IMR-90 (cell line): ENCODE data around the gene NPHP4. TPM values are rescaled to one million over a fixed set of nuclear protein-coding genes. Genes with fewer than 3 reads are reported as not detected.

ENCODE experiments used
- ATAC-seq: fragments of 200-7000 bp; cut with Tn5 transposase; 2 replicates; pipeline ENCODE4 v1.9.1; 2020; ENCODE audit warnings: low read depth, mild to moderate bottlenecking, moderate library complexity
- BruUV-seq: library from RNA; stranded (reverse); fragments of 400-500 nt; replicated peaks from 2 replicates; lab custom pipeline; 2021; lab: Mats Ljungman, UMichigan
- CTCF ChIA-PET: fragments of 300-600 bp; formaldehyde crosslinking; extraction: SDS; loops from one replicate; lab custom pipeline; 2021; ENCODE audit warnings: antibody characterized with exemption; lab: Yijun Ruan, JAX
- POLR2A ChIA-PET: fragments of 300-600 bp; sonication (Branson Sonifier 250); formaldehyde crosslinking; loops from one replicate; lab custom pipeline; 2022; ENCODE audit warnings: antibody characterized with exemption; ENCODE audit not compliant: unreplicated experiment; lab: Charles Lee
- DNase-seq: peaks from one replicate; pipeline ENCODE4 v3.0.0; 2013
- H2AFZ ChIP-seq: replicated peaks from 2 replicates; pipeline ENCODE3; 2013; ENCODE audit warnings: low read length, mild to moderate bottlenecking; ENCODE audit not compliant: poor library complexity
- H2AK5ac ChIP-seq: 2 replicates; pipeline ENCODE4 v1.6.1; 2013; ENCODE audit warnings: low read depth, low read length, inconsistent platforms
- H2AK9ac ChIP-seq: replicated peaks from 2 replicates; pipeline ENCODE3; 2013; ENCODE audit warnings: mild to moderate bottlenecking, low read depth, low read length, moderate library complexity; ENCODE audit not compliant: poor library complexity
- H2BK120ac ChIP-seq: 2 replicates; pipeline ENCODE4 v1.6.1; 2013; ENCODE audit warnings: low read depth, low read length, inconsistent platforms
- H2BK15ac ChIP-seq: 3 replicates; pipeline ENCODE4 v1.6.1; 2013; ENCODE audit warnings: low read depth, low read length, inconsistent platforms
- H2BK20ac ChIP-seq: 2 replicates; pipeline ENCODE4 v1.6.1; 2013; ENCODE audit warnings: low read depth, mild to moderate bottlenecking, inconsistent platforms, low read length, moderate library complexity
- H2BK5ac ChIP-seq: 2 replicates; pipeline ENCODE4 v1.6.1; 2013; ENCODE audit warnings: mild to moderate bottlenecking, low read depth, low read length, inconsistent platforms; ENCODE audit not compliant: poor library complexity, severe bottlenecking
- H3K14ac ChIP-seq: replicated peaks from 2 replicates; pipeline ENCODE4 v1.6.1; 2013; ENCODE audit warnings: low read depth, low read length, inconsistent platforms
- H3K18ac ChIP-seq: 2 replicates; pipeline ENCODE4 v1.6.1; 2013; ENCODE audit warnings: low read depth, low read length, control low read depth
- H3K23ac ChIP-seq: 2 replicates; pipeline ENCODE4 v1.6.1; 2013; ENCODE audit warnings: low read depth, low read length, inconsistent platforms
- H3K27ac ChIP-seq: 2 replicates; pipeline ENCODE4 v1.5.1; 2013; ENCODE audit warnings: mild to moderate bottlenecking, control low read depth, low read length; ENCODE audit not compliant: insufficient read depth
- H3K27me3 ChIP-seq: 2 replicates; pipeline ENCODE4 v1.6.1; 2013; ENCODE audit warnings: low read length; ENCODE audit not compliant: control insufficient read depth, insufficient read depth
- H3K36me3 ChIP-seq: 2 replicates; pipeline ENCODE4 v1.6.1; 2013; ENCODE audit warnings: low read length, mixed read lengths; ENCODE audit not compliant: control insufficient read depth, insufficient read depth
- H3K4ac ChIP-seq: 2 replicates; pipeline ENCODE4 v1.6.1; 2013; ENCODE audit warnings: low read depth, low read length, inconsistent platforms
- H3K4me1 ChIP-seq: 2 replicates; pipeline ENCODE4 v1.6.1; 2013; ENCODE audit warnings: low read length, mixed read lengths; ENCODE audit not compliant: control insufficient read depth, insufficient read depth
- H3K4me2 ChIP-seq: 2 replicates; pipeline ENCODE4 v1.6.1; 2013; ENCODE audit warnings: low read depth, mild to moderate bottlenecking, control low read depth, low read length, moderate library complexity
- H3K4me3 ChIP-seq: 2 replicates; pipeline ENCODE4 v1.5.1; 2013; ENCODE audit warnings: low read depth, mild to moderate bottlenecking, control low read depth, low read length, moderate library complexity; ENCODE audit not compliant: insufficient read depth
- H3K56ac ChIP-seq: 2 replicates; pipeline ENCODE4 v1.6.1; 2013; ENCODE audit warnings: low read length, inconsistent platforms; ENCODE audit not compliant: insufficient read depth; ENCODE audit errors: extremely low read depth
- H3K79me1 ChIP-seq, 2 experiments: 2 replicates each; pipeline ENCODE4 v1.6.1; 2013; ENCODE audit warnings: low read length in 2 of 2, inconsistent platforms in 1 of 2, low read depth in 1 of 2
- H3K9ac ChIP-seq: 2 replicates; pipeline ENCODE4 v1.6.1; 2013; ENCODE audit warnings: low read depth, low read length, control low read depth
- H3K9me1 ChIP-seq: 2 replicates; pipeline ENCODE4 v1.6.1; 2013; ENCODE audit warnings: low read length, inconsistent platforms; ENCODE audit not compliant: insufficient read depth
- H3K9me3 ChIP-seq: 2 replicates; pipeline ENCODE4 v1.6.1; 2013; ENCODE audit warnings: low read length; ENCODE audit not compliant: control insufficient read depth, insufficient read depth
- H4K20me1 ChIP-seq: 2 replicates; pipeline ENCODE4 v1.6.1; 2013; ENCODE audit warnings: low read length, inconsistent platforms; ENCODE audit not compliant: insufficient read depth
- H4K5ac ChIP-seq: 2 replicates; pipeline ENCODE4 v1.6.1; 2013; ENCODE audit warnings: mild to moderate bottlenecking, low read depth, low read length, control low read depth
- H4K8ac ChIP-seq, 2 experiments: 2 replicates each; pipeline ENCODE4 v1.6.1; 2013; ENCODE audit warnings: low read depth in 2 of 2, low read length in 2 of 2, control low read depth in 1 of 2, inconsistent platforms in 1 of 2
- H4K91ac ChIP-seq: 2 replicates; pipeline ENCODE4 v1.6.1; 2013; ENCODE audit warnings: low read depth, low read length, inconsistent platforms; ENCODE audit not compliant: insufficient read depth
- ELK1 ChIP-seq: fragments of 150-350 bp; IDR thresholded peaks from 2 replicates; pipeline ENCODE4 v1.6.1; 2016; ENCODE audit warnings: low read depth, mild to moderate bottlenecking, low read length, moderate library complexity, borderline replicate concordance
- FOS ChIP-seq: fragments of 150-350 bp; IDR thresholded peaks from 2 replicates; pipeline ENCODE4 v1.6.1; 2016; ENCODE audit warnings: low read depth, low read length
- MXI1 ChIP-seq: IDR thresholded peaks from 2 replicates; pipeline ENCODE4 v1.6.1; 2012; ENCODE audit warnings: low read depth, mild to moderate bottlenecking, low read length, moderate library complexity, borderline replicate concordance
- POLR2A ChIP-seq: IDR thresholded peaks from 2 replicates; pipeline ENCODE4 v1.6.1; 2012; ENCODE audit warnings: mild to moderate bottlenecking, low read depth, low read length
- RAD21 ChIP-seq: IDR thresholded peaks from 2 replicates; pipeline ENCODE4 v1.6.1; 2012; ENCODE audit warnings: low read length, improper control_type of control experiment
- RCOR1 ChIP-seq: IDR thresholded peaks from 2 replicates; pipeline ENCODE4 v1.6.1; 2012; ENCODE audit warnings: mild to moderate bottlenecking, low read length, improper control_type of control experiment; ENCODE audit not compliant: insufficient replicate concordance
- RFX5 ChIP-seq: IDR thresholded peaks from 2 replicates; pipeline ENCODE4 v1.8.0; 2012; ENCODE audit warnings: low read depth, mild to moderate bottlenecking, low read length, moderate library complexity
- WGBS, 2 experiments: methylation state at CpG; one replicate each; pipeline versions ENCODE4 v1.1.5 to v1.1.7; 2013; ENCODE audit warnings: missing lambda C conversion rate in 2 of 2; ENCODE audit not compliant: insufficient read length in 1 of 2; ENCODE audit errors: extremely low coverage in 2 of 2; 5-methylcytosine and 5-hydroxymethylcytosine counted together
- dilution Hi-C: fragments of 300-500 bp; cut with HindIII; formaldehyde crosslinking; loops from one replicate; pipeline ENCODE4 v1.14.3; 2018; ENCODE audit warnings: low sequenced_read_pairs; ENCODE audit not compliant: unreplicated experiment
- in situ Hi-C: fragments of 300-500 bp; cut with MboI; formaldehyde crosslinking; loops from 3 replicates; pipeline ENCODE4 v1.14.3; 2019; ENCODE audit warnings: low sequenced_read_pairs, inconsistent platforms, mixed read lengths
- intact Hi-C: fragments of 100-400 bp; cut with micrococcal nuclease; formaldehyde crosslinking; loops from 2 replicates; pipeline ENCODE4 v1.10.0; 2022
- polyA plus RNA-seq, 3 experiments: library from polyadenylated mRNA; depleted of rRNA; stranded (reverse); fragments of >200 nt; gene quantifications; 2 replicates each; pipeline ENCODE4 v1.2.3, GENCODE V29; 2012; ENCODE audit warnings: low replicate concordance in 1 of 3
- total RNA-seq: library from RNA; depleted of rRNA; stranded (reverse); fragments of >200 nt; gene quantifications from 2 replicates; pipeline ENCODE4 v1.2.3, GENCODE V29; 2012

Gene NPHP4
- total and polyA plus RNA-seq, 2 of the 4 experiments (the other 2 are of a cell fraction), result 2.0 to 5.5 TPM

- peak overlapping the region; percentile 32 for H2AFZ ChIP-seq
- CTCF ChIA-PET, result no interaction called here
- no peak overlapping the region for H3K4me3 ChIP-seq
- 69% methylated on average over 7 of the region's 23 CpGs; no CpG with 5 or more reads in 1 of the 2 experiments for WGBS, 2 experiments
- no peaks in the 10 kb centered on the region for H3K79me1 ChIP-seq
- intact Hi-C loops (no loop called here), in situ Hi-C loops (no loop called here), dilution Hi-C loops (no loop called here)
- H3K4me2 ChIP-seq, result no peak overlapping the region
- no peak for ATAC-seq
- H3K23ac ChIP-seq, result no peak overlapping the region
- no peaks in the 10 kb centered on the region for H3K9me1 ChIP-seq
- H2AK9ac ChIP-seq, result no peak overlapping the region
- H2BK5ac ChIP-seq, result no peak overlapping the region
- POLR2A ChIA-PET, result interaction anchor here (0.7 kb wide), 1 partner anchor 7 kb away, joined by 6 read pairs; no protein-coding TSS in a partner anchor
- no peak overlapping the region for H3K27ac ChIP-seq
- no peaks in the 10 kb centered on the region for H4K20me1 ChIP-seq
- no peak overlapping the region for H4K8ac ChIP-seq
- no peaks in the 10 kb centered on the region for H3K36me3 ChIP-seq
- no peak overlapping the region for H4K91ac ChIP-seq
- H3K27me3 ChIP-seq, result no peaks in the 10 kb centered on the region
- H2AK5ac ChIP-seq, result no peak overlapping the region
- H3K56ac ChIP-seq, result no peak overlapping the region
- H3K4ac ChIP-seq, result no peak overlapping the region
- BruUV-seq, result no TSS peak
- no peak overlapping the region for H2BK120ac ChIP-seq
- TF ChIP-seq RAD21 (no peak), RCOR1 (no peak), POLR2A (no peak), ELK1 (no peak), RFX5 (no peak), FOS (no peak), MXI1 (no peak)
- no peak overlapping the region for H3K18ac ChIP-seq
- H3K9me3 ChIP-seq, result no peaks in the 10 kb centered on the region
- no peak for DNase-seq
- H3K4me1 ChIP-seq, result peaks cover 2% of the 10 kb centered on the region; the same call in 1 of the 2 replicates
- H2BK20ac ChIP-seq, result no peak overlapping the region
- no peak overlapping the region for H4K5ac ChIP-seq
- H3K9ac ChIP-seq, result no peak overlapping the region
- H3K14ac ChIP-seq, result no peak overlapping the region
- H2BK15ac ChIP-seq, result no peak overlapping the region
Measured at GRCh38 chr1:6009120-6010040, 17.2 kb upstream of the NPHP4 start.
